ENCODE results near the gene JUND. TPM values are rescaled to one million over a fixed set of nuclear protein-coding genes. Genes with fewer than 3 reads are reported as not detected.

Gene JUND
- total RNA-seq, 1 donor from 2014 or later, result 122 TPM

DNA sequence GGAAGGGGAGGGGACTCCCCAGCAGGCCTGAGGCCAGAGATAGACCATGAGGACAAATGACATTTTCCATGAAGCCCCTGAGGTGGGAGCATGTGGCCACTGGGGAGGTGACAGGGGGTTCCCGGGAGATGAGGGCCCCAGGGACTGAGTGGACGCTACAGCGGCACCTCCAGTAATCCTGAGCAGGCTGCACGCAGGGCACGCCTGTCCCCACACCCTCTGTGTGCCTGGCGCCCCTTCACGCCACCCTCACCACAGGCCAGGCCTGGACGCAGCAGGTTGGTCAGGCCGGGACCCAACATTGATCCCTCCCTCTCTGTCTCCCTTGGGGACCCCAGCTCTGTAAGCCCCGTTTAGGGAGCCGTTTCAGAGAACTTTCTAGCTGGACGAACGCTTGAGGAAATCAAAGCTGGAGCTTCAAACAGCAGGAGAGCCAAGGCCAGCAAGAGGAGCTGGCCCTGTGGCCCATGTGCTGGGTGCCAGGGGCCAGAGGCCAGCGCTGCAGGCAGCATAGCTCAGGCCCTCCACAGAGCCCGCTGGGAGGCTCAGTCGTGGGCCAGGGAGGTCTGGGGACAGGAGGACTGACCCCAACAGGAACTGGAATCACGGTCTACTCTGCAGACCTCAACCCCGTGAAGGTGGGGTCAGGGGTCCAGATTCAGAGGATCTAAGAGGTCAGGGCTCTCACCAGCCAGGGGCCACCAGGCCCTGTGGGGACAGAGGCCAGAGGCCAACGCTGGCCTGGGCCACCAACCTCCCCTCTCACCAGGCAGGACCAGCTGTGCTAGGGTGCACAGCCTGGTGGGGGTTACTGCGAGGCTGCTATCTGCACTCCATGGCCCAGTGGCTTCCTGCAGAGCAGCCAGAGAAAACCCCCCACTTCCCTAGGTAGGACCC lies 26.9 kb upstream of the JUND start:
- DNase-seq, result no peak

DNA sequence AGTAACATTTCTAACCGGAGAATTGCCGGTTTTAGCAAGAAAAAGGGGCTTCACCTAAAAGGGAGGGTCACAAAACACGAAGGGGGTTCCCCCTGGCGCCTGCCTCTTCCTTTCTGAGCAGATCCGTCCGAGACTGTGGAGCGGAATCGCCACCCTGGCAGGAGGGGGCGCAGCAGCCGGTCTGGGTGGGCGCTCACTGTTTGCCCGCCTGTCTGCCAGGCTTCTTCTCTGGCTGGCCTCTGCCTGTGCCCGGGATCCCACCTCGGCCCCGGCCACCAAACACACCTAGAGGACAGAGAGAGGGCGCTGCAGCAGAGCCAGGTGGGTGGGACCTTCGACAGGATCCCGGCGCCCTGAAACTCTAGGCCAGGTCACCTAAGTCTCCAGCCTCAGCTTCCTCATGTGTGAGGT lies 25.9 kb upstream of the JUND start:
- no peak for DNase-seq

GRCh38 chr19:18306888-18307260 lies 25.5 kb upstream of the JUND start:
- DNase-seq, result no peak

DNA sequence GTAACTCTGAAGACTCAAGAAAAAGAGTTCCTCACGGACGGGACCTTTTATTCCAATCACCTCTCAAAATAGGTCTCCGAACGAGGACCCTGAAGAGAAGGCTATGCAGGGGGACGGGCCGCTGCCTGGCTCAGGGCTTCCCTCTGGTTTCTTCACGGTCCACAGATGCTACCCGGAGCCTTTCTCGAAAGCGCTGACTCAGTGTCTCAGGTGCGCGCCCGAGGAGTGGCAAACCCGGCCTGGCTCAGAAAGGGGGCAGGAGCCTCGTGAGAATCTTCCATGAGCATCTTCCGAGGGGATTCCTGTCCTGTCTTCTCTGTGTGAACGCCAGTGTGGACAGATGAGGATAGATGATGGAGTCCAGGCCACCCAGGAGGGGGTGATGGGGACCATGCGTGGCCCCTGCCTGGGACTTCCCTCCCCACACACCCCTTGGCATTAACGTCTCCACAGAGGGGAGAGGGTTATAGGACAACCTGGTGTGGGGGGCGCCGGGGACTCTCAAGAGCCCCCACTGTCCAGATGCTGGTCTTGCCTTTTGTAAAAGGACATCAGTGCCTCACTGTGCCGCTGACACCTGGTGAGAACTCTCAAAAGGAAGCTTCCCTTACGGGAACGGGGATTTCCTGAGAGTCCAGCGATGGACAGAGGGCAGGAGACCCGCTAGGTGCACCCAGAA lies 24.9 kb upstream of the JUND start:
- no peak for DNase-seq

GRCh38 chr19:18304458-18305310 lies 23.3 kb upstream of the JUND start:
- peak; percentile 80 for DNase-seq

DNA sequence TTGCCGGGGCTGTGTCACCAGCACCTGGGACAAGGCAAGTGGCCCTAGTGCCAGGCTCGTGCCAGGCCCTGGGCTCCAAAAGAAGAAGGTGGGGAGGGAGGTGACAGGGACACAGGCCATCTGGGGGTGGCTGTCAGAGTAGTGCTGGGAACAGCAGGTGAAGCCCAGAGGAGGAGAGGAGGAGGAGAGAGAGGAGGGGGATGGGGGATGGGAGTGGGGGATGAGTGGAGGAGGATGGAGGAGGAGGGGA lies 22.7 kb upstream of the JUND start:
- DNase-seq, result no peak

GRCh38 chr19:18301718-18302111 lies 20.3 kb upstream of the JUND start:
- DNase-seq, result no peak

DNA sequence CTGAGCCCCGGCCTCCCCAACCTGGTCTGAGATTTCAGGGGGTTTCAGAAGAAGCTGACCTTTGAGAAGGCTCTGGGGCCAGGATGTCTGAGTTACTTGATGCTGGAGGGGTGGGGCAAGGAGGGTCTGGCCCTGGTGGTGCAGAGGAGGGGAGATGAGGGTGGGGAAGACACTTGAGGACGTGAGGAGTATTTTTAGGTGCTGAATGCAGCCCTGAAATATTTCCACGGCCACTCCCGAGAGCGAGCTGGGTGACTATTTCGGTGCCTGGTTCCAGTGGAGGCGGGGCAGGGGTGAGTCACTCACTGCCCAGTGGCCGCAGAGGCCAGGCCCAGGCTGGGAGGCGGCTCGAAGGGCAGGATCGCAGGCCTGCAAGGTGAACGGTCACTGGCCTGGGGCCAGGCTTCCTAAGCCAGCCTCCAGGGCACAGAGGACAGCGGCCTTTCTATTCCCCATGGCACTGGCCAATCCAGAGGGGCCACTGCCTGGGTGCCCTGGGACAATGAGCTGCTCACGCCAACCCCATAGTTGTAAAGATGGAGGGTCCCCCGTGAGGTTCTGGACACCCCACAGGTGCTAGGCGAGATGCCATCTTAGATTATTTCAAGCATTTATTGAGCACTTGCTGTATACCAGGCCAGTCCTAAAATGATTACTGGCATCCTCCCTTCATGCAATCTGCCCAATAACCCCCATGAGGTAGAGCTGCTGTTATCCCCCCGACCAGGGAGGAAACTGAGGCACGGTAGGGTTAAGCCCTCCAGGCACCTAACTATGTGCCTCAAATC lies 19.7 kb upstream of the JUND start:
- DNase-seq, result peak; percentile 41

DNA sequence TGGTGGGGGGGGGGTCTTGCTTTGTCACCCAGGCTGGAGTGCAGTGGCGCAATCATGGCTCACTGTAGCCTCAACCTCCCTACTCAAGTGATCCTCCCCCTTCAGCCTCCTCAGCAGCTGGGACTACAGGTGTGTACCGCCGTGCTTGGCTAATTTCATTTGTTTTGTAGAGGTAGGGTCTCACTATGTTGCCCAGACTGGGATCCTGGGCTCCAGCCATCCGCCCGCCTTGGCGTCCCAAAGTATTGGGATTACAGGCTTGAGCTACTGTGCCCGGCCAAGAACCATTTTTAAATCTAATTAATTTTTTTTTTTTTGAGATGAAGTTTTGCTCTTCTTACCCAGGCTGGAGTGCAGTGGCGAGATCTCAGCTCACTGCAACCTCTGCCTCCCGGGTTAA lies 18.2 kb upstream of the JUND start:
- no peak for DNase-seq

- DNase-seq, result no peak
Measured at GRCh38 chr19:18298601-18299000, 17.2 kb upstream of the JUND start.

GRCh38 chr19:18297308-18297707 lies 15.9 kb upstream of the JUND start:
- no peak for DNase-seq

GRCh38 chr19:18295034-18295451 lies 13.6 kb upstream of the JUND start:
- DNase-seq, result no peak

DNA sequence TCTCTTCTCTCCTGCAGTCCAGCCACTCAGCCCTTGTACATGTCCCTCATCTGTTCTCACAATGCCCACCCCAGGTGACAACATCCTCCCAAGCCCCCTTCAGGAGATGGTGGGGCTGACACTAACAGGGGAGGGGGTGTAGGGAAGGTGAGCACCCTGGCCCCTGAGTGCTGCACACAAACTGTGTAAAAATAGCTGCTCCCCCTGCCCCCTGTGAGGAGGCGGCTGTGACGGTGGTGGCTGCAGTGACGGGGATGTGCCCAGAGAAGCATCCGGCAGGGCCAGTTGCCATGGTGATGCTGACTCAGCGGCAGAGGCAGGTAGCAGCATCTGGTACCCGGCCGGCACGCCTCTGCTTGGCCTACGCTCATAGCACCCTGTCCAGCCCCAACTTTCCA lies 13.0 kb upstream of the JUND start:
- no peak for DNase-seq

GRCh38 chr19:18293642-18294466 lies 12.4 kb upstream of the JUND start:
- no peak for DNase-seq

DNA sequence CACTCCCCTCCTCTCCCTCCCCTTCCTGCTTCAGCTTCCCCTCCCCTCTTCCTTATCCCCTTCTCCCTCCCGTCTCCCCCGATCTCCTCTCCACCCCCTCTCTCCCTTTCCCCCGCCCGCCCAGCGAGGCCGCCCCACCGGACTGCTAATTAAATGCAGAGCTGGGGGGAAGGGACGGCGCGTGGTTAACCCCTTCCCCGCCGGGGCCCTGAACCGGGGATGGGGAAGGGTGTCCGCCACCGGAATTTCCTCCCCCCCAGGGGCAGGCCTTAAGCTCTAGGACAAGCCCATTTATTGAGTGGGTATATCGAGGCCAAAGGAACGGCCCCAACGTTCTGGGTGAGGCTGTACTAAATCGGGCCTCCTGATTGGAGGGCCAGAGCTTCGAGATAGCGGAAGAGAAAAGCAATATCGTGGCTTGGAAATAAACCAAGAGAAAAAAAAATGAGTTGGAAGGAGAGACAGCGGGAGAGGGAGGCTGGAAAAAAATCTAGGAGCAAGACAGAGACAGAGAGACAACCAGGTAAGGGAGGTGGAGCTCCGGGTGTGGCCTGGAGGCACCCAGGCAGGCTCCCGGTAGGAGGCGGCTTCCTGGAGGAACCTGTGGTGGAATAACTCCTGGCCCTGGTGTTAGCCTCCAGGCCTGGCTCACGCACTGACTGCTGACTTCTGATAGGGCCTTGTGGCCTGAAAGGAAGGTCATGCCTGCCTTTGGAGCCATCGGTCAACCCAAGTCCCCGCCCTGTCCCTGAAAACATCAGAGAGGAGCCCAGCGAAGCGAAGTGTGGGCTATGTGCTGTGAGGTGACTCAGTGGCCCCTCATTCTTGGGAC lies 11.6 kb upstream of the JUND start:
- DNase-seq, result peak; percentile 54

- no peak for DNase-seq
Measured at GRCh38 chr19:18292462-18292809, 11.0 kb upstream of the JUND start.

DNA sequence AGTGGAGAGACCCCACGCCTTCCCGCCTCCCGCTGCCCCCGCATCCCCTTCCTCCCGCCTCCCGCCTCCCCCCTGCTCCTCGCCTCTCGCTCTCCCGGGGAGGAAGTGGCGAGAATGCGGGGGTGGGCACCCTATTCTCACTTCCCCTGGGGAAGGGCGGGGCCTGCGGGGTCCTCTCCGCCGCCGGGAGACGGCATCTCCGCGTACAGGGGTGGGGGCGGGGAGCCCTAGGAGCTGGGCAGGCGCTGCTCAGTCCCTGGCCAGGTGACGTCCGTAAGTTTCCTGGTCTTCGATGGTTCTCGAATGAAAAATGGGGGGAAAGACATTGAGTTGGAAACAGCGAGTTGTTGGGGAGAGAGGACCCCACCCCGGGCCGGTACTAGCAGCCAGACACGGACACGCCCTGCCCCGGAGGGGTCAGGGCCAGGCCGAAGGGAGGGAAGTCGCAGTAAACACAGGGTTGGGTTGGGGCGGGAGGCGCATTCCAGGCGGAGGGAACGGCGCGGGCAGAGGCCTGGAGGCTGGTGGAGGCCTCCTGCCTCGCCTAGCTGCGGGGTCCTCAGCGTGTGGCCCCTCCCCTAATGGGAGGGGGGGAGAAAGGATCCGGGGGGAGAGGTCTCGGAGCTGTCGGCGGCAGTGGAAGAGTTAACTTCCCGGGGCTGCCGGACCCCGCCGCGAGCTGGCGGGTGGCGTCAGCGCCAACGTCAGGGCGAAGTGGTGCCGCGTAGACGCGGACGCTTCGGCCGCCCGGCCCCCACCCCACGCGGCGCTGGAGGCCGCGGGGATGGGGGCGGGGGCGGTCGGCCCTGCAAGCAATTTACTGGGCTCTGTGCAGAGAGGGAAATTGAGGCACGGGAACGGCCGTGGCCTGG lies 10.4 kb upstream of the JUND start:
- peak; percentile 73 for DNase-seq

- DNase-seq, result no peak
Measured at GRCh38 chr19:18291019-18291524, 9.7 kb upstream of the JUND start.

DNA sequence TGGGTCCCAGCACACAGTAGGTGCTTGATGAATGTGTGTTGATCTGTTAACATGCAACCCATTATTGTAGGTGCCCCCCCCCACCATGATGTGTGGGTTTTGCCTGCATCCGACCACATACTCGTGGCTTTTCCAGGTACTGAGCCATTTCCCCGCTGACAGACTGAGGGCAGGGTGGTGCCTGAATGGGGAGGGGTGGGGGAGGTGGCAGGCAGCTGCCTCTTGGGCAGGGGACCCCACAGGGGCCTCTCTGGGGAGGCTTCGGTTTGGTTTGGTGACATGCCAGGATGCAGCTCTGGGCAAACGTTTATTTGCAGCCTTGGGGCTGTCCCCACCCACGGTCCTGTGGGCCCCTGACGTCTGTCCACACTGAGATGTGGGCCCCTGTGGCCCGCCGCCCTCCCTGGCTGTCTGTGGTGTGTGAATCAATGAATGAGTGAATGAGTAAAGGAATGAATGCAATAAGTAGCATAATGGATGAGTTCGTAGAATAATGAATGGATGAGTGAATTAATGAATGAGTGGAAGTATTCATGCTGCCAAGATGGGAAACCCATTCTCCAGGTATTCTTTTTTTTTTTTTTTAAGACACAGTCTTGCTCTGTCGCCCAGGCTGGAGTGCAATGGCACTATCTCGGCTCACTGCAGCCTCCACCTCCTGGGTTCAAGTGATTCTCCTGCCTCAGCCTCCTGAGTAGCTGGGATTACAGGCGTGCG lies 9.0 kb upstream of the JUND start:
- no peak for DNase-seq
